ENCODE data around the gene TUBE1.
"Not testable (repeated sequence)": the region's sequence is repeated elsewhere in the genome, so short reads cannot be mapped to it uniquely, and the experiment has no call there.

TUBE1 gene

GRCh38 chr6:112087136-112087911 is at the start of gene TUBE1, which contains the start of gene FAM229B:
TSS of gene TUBE1 (minus strand) at chr6:112087482. CDS start at chr6:112087434, 48 bp downstream.
TSS of gene FAM229B (plus strand) at chr6:112087591. CDS start at chr6:112099284, 11,693 bp downstream.
- peak; percentile 77 to 83 for DNase-seq (ENCODE audit: low read depth in 2 of 2)

GRCh38 chr6:112130878-112131277 is 43.6 kb upstream of the TUBE1 start:
- DNase-seq (ENCODE audit: low read depth in 2 of 2) = no peak

- DNase-seq (ENCODE audit: low read depth in 2 of 2) = no peak
These were observed 40.9 kb upstream of the TUBE1 start for GRCh38 chr6:112128208-112128607.

- DNase-seq (ENCODE audit: low read depth in 2 of 2) = no peak
These were observed 36.7 kb upstream of the TUBE1 start for GRCh38 chr6:112123982-112124381.

- DNase-seq (ENCODE audit: low read depth in 2 of 2) = no peak
These were observed 35.5 kb upstream of the TUBE1 start for GRCh38 chr6:112122756-112123155.

GRCh38 chr6:112118034-112118433 is 30.8 kb upstream of the TUBE1 start:
- no peak for DNase-seq (ENCODE audit: low read depth in 2 of 2)

GRCh38 chr6:112117554-112117953 is 30.3 kb upstream of the TUBE1 start:
- no peak for DNase-seq (ENCODE audit: low read depth in 2 of 2)

- DNase-seq (ENCODE audit: low read depth in 2 of 2) = no peak
These were observed 28.9 kb upstream of the TUBE1 start for GRCh38 chr6:112116221-112116620.

GRCh38 chr6:112114577-112115223 is 27.4 kb upstream of the TUBE1 start:
- DNase-seq (ENCODE audit: low read depth in 2 of 2) = no peak

- DNase-seq (ENCODE audit: low read depth in 2 of 2) = no peak
These were observed 26.6 kb upstream of the TUBE1 start for GRCh38 chr6:112113918-112114317.

GRCh38 chr6:112113431-112113830 is 26.1 kb upstream of the TUBE1 start:
- DNase-seq (ENCODE audit: low read depth in 2 of 2) = no peak

- DNase-seq (ENCODE audit: low read depth in 2 of 2) = no peak
These were observed 22.0 kb upstream of the TUBE1 start for GRCh38 chr6:112109262-112109661.

GRCh38 chr6:112106562-112106961 is 19.3 kb upstream of the TUBE1 start:
- DNase-seq (ENCODE audit: low read depth in 2 of 2) = no peak

- not testable (repeated sequence) for DNase-seq (ENCODE audit: low read depth in 2 of 2)
These were observed 18.7 kb upstream of the TUBE1 start for GRCh38 chr6:112106026-112106425.

GRCh38 chr6:112100561-112100960 is 13.3 kb upstream of the TUBE1 start:
- no peak for DNase-seq (ENCODE audit: low read depth in 2 of 2)

GRCh38 chr6:112096901-112097300 is 9.6 kb upstream of the TUBE1 start:
- DNase-seq (ENCODE audit: low read depth in 2 of 2) = no peak

- no peak for DNase-seq (ENCODE audit: low read depth in 2 of 2)
These were observed 634 bp upstream of the TUBE1 start for GRCh38 chr6:112087916-112088315.

- DNase-seq (ENCODE audit: low read depth in 2 of 2) = no peak
These were observed 542 bp downstream of the TUBE1 start for GRCh38 chr6:112086744-112087135.

GRCh38 chr6:112085286-112086065 is 1.8 kb downstream of the TUBE1 start:
- DNase-seq (ENCODE audit: low read depth in 2 of 2) = no peak

- DNase-seq (ENCODE audit: low read depth in 2 of 2) = no peak
These were observed 5.7 kb downstream of the TUBE1 start for GRCh38 chr6:112081569-112081968.

- no peak for DNase-seq (ENCODE audit: low read depth in 2 of 2)
These were observed 20.7 kb downstream of the TUBE1 start for GRCh38 chr6:112066606-112067005.

GRCh38 chr6:112065426-112065986 is 21.8 kb downstream of the TUBE1 start:
- DNase-seq (ENCODE audit: low read depth in 2 of 2) = no peak
